HG03342 (cell line): Measurements from ENCODE around the gene LRCH4.

Source experiments
- ATAC-seq: cut with Tn5 transposase; IDR thresholded peaks from one replicate; pipeline ENCODE4 v1.9.1; 2021; ENCODE audit warnings: mild to moderate bottlenecking, moderate library complexity; ENCODE audit not compliant: unreplicated experiment

LRCH4 gene, protein sequence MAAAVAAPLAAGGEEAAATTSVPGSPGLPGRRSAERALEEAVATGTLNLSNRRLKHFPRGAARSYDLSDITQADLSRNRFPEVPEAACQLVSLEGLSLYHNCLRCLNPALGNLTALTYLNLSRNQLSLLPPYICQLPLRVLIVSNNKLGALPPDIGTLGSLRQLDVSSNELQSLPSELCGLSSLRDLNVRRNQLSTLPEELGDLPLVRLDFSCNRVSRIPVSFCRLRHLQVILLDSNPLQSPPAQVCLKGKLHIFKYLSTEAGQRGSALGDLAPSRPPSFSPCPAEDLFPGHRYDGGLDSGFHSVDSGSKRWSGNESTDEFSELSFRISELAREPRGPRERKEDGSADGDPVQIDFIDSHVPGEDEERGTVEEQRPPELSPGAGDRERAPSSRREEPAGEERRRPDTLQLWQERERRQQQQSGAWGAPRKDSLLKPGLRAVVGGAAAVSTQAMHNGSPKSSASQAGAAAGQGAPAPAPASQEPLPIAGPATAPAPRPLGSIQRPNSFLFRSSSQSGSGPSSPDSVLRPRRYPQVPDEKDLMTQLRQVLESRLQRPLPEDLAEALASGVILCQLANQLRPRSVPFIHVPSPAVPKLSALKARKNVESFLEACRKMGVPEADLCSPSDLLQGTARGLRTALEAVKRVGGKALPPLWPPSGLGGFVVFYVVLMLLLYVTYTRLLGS

DNA sequence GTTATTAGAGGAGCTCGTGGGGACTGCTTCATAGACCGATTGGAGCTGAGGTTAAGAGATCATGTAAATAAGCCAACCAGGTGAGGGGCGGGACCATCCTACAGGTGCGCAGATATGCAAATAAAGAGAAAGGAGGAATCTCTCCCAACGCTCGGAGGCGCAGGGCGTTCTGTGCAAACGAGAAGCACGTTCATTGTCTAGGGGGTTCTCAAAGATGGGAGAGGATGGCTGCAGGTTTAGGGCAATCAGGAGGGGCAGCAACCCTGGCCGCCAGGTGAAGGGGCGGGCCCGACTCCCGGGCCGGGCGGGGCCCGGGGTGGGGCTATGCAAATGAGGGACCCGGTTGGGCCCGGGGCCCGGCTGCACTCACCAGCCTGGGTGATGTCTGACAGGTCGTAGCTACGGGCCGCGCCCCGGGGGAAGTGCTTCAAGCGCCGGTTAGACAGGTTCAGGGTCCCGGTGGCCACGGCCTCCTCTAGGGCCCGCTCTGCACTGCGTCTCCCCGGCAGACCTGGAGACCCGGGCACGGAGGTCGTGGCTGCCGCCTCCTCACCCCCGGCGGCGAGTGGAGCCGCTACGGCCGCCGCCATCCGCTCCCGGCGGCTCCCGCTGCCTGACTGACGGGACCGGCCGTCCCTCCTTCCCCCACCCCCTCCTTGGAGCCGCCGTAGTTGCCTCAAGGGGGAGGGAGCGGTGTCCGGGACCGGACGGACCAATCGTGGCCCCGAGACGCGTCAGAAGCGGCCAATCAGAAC lies at the start of gene LRCH4:
Gene LRCH4, minus strand, starts transcription at position 619 of the 755 bp plus-strand sequence. Its CDS starts 29 bp downstream, at position 590.
- peak; percentile 15 for ATAC-seq

DNA sequence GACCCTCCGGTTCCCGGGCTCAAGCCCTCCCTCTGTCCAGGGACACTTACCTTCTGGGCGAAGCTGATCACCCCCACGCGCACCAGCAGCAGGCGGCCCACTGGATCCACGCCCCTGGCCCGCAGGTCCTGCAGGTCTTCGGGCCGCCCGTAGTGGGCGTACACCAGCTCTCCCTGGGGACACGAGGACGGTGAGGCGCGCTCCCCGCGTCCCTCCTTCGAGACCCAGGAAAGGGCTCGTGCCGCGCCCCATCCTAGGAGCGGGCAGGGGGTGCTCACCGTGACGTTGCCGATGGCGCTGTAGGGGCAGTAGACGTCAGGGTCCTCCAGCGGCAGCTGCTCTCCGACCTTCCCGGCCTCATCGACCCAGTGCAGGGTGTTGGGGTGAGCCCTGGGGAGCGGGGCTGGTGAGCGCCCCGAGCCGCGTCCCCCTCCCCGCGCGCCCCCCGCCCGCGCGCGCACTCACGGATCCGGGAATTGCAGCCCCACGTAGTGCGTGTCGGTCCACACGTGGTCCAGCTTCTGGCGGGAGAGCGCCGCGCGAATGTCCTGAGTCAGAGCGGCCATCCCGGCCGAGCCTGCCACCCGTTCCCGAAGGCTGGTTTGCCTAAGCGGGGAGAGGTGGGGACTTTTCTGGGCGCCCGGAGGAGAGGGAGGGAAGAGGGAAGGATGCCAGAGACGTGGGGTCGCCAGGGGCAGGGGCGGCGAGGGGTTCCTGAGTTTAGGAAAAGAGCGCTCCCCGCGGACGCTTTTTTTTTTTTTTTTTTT lies 47.2 kb upstream of the LRCH4 start:
- ATAC-seq = no peak

DNA sequence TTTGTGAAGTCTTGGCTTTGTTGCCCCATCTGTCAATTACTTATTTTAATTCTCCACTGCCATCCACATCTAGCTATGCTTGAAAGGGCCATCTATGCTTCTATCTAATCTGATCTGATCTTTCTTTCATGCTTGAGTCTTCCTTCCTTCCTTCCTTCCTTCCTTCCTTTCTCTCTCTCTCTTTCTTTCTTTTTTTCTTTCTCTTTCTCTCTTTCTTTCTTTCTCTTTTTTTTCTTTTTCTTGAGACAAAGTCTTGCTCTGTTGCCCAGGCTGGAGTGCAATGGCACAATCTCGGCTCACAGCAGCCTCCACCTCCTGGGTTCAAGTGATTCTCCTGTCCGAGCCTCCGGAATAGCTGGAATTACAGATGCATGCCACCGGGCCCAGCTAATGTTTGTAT lies 44.1 kb upstream of the LRCH4 start:
- ATAC-seq = no peak

DNA sequence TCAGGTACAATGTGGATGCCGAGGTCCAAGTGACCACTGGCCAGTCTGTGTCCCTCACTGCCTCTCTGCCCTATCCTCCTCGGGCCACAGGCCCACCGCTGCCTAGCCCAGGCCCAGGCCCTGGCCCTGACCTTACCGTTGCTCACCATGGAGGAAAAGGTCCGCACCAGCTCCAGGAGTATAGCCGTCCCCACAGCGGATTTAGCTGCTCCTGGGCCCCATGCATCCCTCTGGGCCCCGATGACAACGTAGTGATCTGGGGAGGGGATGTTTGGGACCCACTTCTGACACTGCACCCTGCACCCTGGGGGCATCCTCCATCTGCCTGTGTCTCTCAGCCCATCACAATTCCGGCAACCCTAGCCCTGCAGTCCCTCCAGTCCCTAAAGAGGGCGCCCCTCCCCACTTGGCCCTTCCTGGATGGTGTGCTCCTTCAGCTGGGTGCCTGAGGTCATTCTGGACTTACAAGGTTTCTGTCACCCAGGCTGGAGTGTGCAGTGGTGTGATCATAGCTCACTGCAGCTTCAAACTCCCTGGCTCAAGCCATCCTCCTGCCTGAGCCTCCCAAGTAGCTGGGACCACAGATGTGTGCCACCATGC lies 43.3 kb upstream of the LRCH4 start:
- ATAC-seq = no peak

DNA sequence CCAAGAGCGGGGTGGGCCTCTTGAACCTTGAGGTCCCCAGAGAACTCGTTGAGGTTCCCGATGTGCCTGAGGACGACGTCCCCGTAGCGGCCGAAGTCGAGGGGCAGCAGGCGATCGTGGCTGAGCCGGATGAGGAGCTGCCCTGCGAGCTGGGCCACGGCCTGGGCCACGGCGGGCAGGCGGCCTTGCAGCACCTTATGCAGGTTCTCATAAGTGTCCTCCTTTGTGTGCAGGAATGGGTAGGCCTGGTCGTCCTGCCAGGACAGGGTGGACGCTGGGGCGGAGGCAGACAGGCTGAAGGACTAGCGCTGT lies 41.3 kb upstream of the LRCH4 start:
- no peak for ATAC-seq

DNA sequence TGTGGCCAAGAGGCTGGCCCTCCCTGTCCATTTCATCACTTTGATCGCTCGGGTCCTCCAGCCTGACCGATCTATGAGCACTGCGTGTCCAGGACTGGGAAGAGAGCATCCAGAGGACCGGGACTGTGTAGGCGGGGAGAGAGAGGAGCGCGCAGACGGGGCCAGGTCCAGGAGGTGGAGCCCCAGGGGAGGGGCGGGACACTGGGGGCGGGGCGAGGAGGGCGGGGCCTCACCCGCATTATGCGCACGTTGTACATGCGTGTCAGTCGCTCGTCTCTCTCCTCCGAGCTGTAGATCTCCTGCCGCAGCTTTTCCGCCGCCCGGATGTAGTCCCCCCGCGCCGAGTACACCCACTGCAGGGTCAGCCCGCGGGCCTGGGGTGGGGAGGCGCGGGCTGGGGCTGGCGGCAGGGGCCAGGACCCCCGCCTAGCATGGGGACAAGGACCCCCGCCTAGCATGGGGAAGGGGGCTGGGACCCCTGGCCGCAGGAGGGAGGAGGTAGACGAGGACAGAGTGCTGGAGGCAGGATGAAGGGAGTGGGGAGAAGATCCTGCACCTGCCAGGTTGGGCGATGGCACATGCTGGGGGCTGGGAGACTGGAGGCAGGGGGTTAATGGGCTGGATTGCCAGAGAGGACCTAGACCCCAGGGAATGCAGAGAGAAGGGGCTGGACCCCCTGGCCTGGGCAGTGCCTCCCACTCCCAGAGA lies 40.8 kb upstream of the LRCH4 start:
- ATAC-seq = peak; percentile 81

DNA sequence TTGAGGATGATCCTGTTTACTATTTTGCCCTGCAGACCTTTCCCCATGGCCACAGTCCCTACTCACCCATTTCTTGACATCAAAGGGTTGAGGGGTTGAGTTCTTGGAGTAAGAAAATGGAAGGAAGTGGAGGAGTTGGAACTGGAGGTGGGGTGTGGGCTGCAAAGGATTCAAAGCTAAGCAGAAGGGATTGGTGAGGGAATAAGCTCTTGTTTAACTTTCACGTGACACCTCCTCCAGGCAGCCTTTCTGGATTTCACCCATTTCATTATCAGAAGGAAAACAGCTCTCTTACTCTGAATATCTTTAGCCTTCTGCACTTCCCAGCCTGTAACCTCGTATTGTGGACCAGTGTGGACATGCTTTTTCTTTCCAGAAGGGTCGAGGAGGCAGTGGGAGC lies 40.1 kb upstream of the LRCH4 start:
- no peak for ATAC-seq

DNA sequence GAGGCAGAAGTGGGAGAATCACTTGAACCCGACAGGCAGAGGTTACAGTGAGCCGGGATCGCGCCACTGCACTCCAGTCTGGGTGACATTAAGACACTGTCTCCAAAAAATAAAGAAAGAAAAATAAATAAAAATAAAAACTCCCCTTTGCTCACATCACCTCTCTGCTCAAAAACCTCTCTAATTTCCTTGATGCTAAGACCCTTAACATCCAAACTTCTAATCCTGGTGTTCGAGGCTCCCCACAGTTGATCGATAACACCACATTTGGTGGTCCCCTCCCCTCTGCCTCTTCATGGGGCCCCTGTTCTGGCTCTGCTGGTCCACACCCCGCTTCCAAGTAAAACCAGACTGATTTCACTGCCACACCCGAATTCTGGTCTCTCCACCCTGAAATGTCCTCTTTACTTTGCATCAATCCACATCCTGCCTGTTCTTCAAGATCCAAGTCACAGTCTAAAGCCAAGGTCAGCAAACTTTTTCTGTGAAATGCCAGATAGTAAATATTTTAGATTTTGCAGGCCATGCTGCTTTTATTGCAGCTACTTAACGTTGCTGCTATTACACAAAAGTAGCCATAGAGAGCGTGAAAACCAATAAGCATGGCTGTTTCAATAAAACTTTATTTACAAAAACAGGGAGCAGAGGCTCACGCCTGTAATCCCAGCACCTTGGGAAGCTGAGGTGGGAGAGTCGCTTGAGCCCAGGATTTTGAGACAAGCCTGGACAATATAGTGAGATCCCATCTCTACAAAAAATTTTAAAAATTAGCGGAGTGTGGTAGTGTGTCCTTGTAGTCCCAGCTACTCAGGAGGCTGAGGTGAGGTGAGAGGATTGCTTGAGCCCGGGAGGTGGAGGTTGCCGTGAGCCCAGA lies 38.3 kb upstream of the LRCH4 start:
- ATAC-seq = no peak

DNA sequence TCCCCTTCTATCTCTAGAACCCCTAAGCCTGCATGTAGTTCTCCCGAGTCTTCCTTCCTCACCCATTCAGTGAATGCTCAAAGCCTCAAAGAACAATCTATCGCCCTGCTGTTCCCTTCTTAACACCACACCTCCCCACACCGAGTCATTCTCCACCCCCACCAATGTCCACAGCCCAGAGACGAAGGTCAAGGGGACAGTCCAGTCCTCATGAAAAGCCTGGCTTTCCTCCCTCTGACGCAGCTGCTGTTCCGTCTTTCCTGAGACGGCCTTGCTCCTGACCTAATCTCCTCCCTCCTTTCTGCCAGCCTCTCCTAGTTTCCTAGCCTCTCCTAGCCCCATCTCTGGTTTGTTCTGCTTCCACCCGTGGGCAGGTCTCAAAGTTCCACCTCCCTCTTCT lies 35.6 kb upstream of the LRCH4 start:
- no peak for ATAC-seq

DNA sequence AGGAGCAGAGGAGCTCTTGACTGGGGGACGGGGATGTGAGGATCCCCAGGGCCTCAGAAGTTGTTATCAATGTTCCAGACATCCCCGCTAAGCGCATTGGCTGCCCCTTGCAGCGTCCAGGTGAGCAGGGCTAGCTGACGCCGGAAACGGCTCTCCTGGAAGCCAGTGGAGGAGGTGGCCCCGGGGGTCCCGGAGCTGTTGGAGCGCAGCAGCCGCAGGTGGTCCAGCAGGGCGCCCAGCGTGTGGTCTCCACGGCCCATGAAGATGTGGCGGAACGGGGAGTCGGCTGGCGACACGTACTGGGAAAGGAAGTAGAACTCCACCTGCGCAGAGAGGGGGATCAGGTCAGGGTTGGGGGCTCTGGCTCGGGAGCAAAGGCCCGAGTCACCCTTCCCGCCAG lies 34.9 kb upstream of the LRCH4 start:
- no peak for ATAC-seq

DNA sequence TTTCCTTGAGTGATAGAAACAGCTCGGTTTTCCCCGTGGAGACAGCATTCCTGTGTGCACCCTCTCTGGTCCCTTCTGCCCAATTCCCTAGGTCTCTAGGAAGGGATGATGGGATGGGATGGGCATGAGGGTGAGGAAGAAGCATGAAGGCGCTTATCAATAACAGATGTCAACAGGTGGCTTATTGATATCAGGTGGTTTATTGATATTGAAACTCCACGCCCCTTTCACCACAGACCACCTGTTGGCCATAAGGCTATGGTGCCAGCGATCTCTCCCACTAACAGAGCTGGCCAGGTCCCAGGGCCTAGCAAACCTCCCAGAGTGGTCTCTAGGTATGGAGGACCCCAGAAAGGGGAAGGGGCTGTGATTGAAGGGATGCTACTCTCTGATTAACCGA lies 34.3 kb upstream of the LRCH4 start:
- ATAC-seq = no peak

DNA sequence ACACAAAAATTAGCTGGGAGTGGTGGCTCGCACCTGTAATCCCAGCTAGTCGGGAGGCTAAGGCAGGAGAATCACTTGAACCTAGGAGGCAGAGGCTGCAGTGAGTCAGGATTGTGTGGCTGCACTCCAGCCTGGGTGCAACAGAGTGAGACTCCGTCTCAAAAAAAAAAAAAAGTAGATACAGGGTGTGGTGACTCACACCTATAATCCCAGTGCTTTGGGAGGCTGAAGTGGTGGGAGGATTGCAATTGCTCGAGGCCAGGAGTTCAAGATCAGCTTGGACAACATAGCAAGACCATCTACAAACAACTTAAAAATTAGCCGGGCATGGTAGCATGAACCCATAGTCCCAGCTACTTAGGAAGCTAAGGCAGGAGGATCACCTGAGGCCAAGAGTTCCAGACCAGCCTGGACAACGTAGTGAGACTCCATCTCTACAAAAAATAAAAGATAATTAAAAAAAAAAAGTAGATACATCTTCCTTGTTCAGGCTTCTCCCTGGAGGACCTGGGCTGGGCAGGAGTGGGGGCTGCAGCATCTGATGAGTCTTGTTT lies 28.5 kb upstream of the LRCH4 start:
- ATAC-seq = no peak

DNA sequence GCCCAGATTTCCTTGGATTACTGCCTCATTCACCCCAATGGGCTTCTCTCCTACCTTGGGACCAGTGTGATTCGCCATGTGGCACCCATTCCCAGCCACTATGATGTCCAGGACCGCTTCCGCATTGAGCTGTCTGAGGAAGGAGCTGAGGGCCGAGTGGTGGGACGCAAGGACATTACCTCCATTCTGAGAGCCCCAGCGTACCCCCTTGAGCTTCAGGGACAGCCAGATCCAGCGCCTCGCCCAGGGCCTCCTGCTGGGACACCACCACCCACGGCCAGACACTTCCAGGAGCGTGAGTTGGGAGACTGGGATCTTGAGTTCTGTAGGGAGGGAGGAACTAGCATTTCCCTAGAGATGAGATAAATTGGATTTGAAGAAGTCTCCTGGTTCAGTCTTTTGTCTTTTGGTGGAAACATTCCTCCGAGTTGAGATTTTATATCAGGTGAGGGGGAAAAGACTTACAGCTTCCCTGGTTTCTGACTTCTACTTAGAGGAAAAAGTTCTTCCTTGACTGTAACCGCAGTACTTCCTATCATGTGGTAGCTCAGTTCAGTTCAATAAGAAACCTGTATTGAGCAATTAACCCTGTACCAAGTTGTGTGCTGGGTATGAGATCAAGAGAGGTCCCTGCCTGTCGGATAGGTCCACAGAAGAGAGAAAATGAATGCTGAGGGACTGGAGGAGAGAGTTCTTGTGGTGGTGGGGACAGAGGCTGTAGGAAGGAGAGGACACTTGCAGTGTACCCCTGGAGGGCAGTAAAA lies 27.7 kb upstream of the LRCH4 start:
- ATAC-seq = no peak

DNA sequence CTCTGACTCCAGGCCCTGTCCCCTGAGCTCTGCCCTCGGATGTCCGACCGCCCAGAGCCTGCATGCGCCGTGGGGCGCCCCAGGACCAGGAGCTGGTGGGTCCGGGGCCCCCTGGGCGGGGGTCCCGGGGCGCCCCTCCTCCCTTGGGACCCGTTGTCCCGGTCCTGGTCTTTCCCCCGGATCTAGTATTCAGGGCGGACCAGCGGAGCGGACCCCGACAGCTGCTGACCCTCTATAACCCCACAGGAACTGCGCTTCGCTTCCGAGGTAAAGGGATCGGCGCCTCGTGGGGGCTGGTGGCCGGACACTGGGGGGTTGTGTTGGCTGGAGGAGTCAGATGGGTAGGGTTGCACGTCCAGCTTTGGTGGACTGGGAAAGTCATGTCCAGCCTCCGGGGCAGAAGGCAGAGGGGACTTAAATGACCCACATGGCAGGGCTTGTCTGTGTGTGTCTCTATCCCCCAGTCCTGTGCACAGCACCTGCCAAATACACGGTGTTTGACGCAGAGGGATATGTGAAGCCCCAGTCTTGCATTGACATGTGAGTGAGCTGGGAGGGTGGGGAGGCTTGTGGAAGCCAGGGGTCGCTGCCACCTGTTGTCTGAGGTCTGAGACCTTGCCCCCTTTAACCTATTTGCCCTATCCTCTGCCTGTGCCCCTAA lies 26.9 kb upstream of the LRCH4 start:
- no peak for ATAC-seq

DNA sequence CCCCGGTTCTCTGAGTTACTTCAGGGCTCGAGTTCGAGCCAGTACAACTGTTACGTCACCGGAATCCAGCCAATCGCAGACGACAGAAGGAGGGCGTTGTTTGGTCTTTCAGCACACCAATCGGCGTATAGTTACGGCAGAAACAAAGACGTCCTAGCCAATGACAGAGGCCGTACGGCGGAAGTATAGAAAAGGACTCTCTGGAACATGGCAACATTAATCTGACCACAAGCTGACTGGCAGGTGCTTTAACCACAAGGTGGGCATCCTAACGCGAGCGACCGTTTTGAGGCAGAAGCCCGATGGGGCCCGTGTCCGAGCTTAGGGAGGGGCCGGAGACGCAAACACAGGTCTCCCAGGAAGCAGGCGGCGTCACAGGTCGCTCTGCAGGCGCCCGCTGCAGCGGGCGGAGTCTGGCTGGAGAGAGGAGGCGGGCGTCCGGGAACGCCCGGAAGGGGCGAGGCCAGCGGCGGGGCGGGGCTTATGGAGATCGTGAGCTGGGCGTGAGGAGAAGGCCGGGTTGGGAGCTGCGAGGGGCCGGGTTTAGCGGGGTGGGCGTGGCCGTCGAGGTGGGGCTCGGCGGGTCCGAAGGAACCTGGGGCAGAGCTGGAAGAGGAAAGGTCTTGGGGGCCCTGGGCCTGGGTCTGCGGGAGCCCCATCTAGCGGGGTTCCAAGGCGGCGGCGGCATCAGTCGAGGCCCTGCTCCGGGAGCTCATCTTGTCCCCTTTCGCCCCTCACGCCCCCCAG lies 26.2 kb upstream of the LRCH4 start, which contains the start of gene MOSPD3:
Gene MOSPD3, plus strand, starts transcription at position 558 of the 747 bp plus-strand sequence. CDS start 252 bp downstream, outside the sequence.
- ATAC-seq = peak; percentile 88

DNA sequence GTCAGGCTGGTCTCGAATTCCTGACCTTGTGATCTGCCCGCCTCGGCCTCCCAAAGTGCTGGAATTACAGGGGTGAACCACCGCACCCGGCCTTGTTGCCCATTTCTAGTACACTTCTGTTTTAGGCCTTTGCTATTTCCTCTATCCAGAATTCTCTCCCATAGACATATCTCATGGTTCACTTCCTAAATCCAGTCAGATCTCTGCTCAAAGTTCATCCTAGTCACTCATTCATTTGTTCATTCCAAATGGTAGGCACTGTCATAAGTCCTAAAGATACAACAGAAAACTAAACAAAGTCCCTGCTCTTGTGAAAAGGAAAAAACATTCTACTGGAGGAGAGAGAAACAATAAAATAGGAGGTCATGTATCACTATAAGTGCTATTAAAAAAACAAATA lies 24.0 kb upstream of the LRCH4 start:
- ATAC-seq = no peak

DNA sequence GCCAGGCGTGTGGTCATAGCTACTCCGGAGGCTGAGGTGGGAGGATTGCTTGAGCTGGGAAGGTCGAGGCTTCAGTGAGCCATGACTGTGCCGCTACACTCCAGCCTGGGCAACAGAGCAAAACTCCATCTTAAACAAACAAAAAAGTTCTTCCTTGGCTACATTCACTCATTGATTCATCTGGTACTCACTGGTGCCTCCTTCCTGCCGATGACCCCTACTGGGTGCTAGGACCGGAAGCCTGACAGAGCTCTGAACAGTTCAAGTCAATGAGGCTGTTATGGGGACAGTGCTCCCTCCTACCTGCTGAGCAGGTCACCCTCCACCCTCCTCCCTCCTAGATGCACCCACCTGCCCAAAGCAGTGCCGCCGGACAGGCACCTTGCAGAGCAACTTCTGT lies 21.2 kb upstream of the LRCH4 start:
- ATAC-seq = no peak
